Cardiac muscle cell (in vitro differentiated cells and primary cell): ENCODE data around the gene MCM3. TPM values are rescaled to one million over a fixed set of nuclear protein-coding genes. Genes with fewer than 3 reads are reported as not detected.

Source experiments
- DNase-seq, 2 donors: peaks; one replicate each; pipeline versions ENCODE4 v3.0.0 to v3.0.0-alpha.2; 2010 to 2017; ENCODE audit warnings: low read depth in 1 of 2, low spot score in 1 of 2
- H3K27ac ChIP-seq: fragments of 200-600 bp; sonication (generic); 2 replicates; pipeline ENCODE4 v1.5.1; 2016
- H3K27me3 ChIP-seq: fragments of 200-600 bp; sonication (generic); 2 replicates; pipeline ENCODE4 v1.6.0; 2016; ENCODE audit warnings: control low read depth
- H3K36me3 ChIP-seq: fragments of 200-600 bp; sonication (generic); 2 replicates; pipeline ENCODE4 v1.5.1; 2016; ENCODE audit warnings: control low read depth
- H3K4me1 ChIP-seq: fragments of 200-600 bp; sonication (generic); 2 replicates; pipeline ENCODE4 v1.8.1; 2017; ENCODE audit warnings: low read depth, mild to moderate bottlenecking, mixed run types
- H3K4me3 ChIP-seq: fragments of 200-600 bp; sonication (generic); 2 replicates; pipeline ENCODE4 v1.5.1; 2016; ENCODE audit warnings: mild to moderate bottlenecking
- H3K9me3 ChIP-seq: fragments of 200-600 bp; sonication (generic); 2 replicates; pipeline ENCODE4 v1.5.1; 2017; ENCODE audit warnings: low read depth, mild to moderate bottlenecking, control low read depth
- polyA plus RNA-seq: library from polyadenylated mRNA; unstranded; fragments of >200 nt; fragmentation: Nextera tagmentation; extraction: Ambion mirVana; gene quantifications from 2 replicates; pipeline ENCODE4 v1.2.1, GENCODE V29; 2016
- total RNA-seq: library from RNA; depleted of rRNA; stranded (reverse); fragments of >200 nt; gene quantifications from 2 replicates; pipeline ENCODE4 v1.2.3, GENCODE V29; 2016
- TF ChIP-seq, protein P1 (sequence below): IDR thresholded peaks from 2 replicates; pipeline ENCODE4 v1.5.1; 2012; ENCODE audit warnings: low read depth, mild to moderate bottlenecking, low read length

MCM3 gene
- total and polyA plus RNA-seq, 2 experiments from 2014 or later: 134 to 149 TPM

DNA sequence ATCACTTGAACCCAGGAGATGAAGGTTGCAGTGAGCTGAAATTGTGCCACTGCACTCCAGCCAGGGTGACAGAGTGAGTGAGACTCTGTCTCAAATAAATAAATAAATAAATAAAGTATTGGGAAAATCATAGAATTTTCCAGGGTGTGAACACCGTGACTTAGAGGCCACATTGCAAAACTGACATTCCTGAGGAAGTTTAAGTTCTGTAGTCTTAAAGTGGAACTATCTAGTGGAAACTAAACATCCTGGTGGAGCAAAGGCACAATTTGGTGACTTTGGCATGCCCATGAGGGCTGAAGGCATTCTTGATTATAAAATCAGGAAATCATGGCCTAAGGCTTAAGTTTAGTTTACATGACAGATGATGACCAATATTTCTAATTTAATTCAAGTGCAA is 32.7 kb upstream of the MCM3 start:
- no peak overlapping the region for H3K4me3 ChIP-seq
- no peaks in the 10 kb centered on the region for H3K9me3 ChIP-seq
- no peak for DNase-seq
- H3K36me3 ChIP-seq: no peaks in the 10 kb centered on the region
- TF ChIP-seq, protein P1, sequence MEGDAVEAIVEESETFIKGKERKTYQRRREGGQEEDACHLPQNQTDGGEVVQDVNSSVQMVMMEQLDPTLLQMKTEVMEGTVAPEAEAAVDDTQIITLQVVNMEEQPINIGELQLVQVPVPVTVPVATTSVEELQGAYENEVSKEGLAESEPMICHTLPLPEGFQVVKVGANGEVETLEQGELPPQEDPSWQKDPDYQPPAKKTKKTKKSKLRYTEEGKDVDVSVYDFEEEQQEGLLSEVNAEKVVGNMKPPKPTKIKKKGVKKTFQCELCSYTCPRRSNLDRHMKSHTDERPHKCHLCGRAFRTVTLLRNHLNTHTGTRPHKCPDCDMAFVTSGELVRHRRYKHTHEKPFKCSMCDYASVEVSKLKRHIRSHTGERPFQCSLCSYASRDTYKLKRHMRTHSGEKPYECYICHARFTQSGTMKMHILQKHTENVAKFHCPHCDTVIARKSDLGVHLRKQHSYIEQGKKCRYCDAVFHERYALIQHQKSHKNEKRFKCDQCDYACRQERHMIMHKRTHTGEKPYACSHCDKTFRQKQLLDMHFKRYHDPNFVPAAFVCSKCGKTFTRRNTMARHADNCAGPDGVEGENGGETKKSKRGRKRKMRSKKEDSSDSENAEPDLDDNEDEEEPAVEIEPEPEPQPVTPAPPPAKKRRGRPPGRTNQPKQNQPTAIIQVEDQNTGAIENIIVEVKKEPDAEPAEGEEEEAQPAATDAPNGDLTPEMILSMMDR: no peak
- no peak overlapping the region for H3K27ac ChIP-seq
- H3K4me1 ChIP-seq: no peaks in the 10 kb centered on the region
- no peaks in the 10 kb centered on the region for H3K27me3 ChIP-seq

DNA sequence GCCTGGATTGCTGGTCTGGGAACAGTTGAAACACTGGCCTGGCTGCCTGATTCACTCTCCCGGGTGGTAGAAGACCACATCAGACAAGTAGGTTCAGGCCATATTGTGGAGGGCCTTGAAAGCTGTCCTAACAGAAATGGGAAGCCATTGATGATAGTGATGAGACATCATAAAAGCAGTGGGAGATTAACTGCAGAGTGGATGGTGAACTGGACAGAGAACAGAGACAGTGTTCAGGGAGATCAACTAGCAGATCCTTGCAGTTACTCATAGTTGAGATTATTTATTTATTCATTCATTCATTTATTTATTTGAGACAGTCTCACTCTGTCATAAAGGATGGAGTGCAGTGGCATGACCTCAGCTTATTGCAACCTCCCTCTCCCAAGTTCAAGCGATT is 30.2 kb upstream of the MCM3 start:
- Histone ChIP-seq H3K27ac (no peak overlapping the region), H3K9me3 (no peaks in the 10 kb centered on the region), H3K27me3 (no peaks in the 10 kb centered on the region), H3K36me3 (no peaks in the 10 kb centered on the region), H3K4me3 (no peak overlapping the region), H3K4me1 (no peaks in the 10 kb centered on the region)
- DNase-seq: no peak
- TF ChIP-seq, protein P1: no peak

DNA sequence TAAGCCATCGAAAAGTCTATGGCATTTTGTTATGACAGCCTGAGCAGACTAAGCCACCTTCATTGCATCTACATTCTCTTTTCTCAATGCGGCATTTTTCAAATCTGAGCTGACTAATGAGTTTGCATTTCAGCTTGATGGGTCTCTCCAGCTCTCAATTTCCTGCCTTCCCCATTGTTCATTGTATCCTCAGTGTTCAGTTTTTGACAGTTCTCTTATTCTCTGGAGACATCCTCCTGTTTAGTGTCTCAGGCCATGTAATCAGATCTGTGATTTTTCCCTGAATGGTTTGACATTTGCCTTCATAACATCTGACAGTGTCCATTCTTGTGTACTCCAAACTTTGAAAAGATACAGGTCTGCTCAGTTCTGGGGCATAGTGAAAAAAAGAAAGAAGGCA is 27.9 kb upstream of the MCM3 start:
- no peaks in the 10 kb centered on the region for H3K36me3 ChIP-seq
- H3K4me3 ChIP-seq: no peak overlapping the region
- no peak overlapping the region for H3K27ac ChIP-seq
- DNase-seq: no peak
- H3K9me3 ChIP-seq: no peaks in the 10 kb centered on the region
- TF ChIP-seq, protein P1: no peak
- H3K27me3 ChIP-seq: no peaks in the 10 kb centered on the region
- H3K4me1 ChIP-seq: no peaks in the 10 kb centered on the region

DNA sequence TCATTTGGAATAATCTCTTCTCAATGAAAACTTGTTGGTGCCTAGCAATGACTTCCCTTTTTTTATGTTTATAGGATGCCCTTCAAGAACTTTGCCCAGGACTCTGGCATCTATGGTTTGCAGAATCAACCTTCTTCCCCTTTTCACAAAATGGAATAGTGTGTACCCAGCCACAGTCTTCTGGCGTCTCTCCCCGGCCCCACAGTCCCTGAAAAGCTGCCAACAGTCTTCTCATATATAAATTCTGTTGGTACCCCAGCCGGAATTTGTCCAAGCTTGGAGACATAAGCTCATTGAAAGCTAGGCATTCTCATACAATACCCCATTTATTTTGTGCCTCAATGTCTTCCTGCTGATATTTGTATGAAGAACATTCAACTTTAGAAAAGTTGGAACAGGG is 26.4 kb upstream of the MCM3 start:
- DNase-seq: no peak
- Histone ChIP-seq H3K4me1 (no peaks in the 10 kb centered on the region), H3K27ac (no peak overlapping the region), H3K27me3 (peaks cover 3% of the 10 kb centered on the region), H3K4me3 (no peak overlapping the region), H3K9me3 (no peaks in the 10 kb centered on the region), H3K36me3 (no peaks in the 10 kb centered on the region)
- TF ChIP-seq, protein P1: no peak

DNA sequence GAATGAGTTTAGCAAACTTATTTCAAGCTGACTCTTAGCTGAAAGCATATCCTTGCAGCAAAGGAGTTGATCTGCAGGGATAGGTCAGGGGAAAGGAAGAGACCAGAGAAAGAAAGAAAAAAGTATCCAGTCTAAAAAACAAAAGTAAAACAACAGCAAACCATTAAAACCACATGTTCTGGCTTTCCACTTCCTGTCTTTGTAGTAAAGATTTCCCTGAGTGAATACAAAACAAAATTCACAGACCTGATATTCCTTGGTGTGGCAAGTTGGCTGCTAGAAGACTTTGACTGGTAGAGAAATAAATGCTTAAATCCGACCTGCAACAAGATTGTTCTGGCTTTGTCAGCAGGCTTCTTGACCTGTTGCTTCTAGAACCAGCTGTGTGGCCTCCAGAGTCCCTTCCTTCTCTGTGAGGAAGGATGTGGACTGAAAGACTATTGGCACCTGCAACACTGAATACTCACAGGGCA is 23.4 kb upstream of the MCM3 start:
- Histone ChIP-seq H3K27ac (no peak overlapping the region), H3K4me3 (no peak overlapping the region)
- no peak for DNase-seq

More for the DNA sequence above, 23.4 kb upstream of the MCM3 start:
- H3K36me3 ChIP-seq: no peaks in the 10 kb centered on the region
- H3K4me1 ChIP-seq: peaks cover 6% of the 10 kb centered on the region
- TF ChIP-seq, protein P1: no peak
- H3K9me3 ChIP-seq: no peaks in the 10 kb centered on the region
- H3K27me3 ChIP-seq: peaks cover 3% of the 10 kb centered on the region
